Stimulated activated CD4-positive, alpha-beta T cell treated with anti-CD3 and anti-CD28 coated beads, TNF-alpha, amount 100 ng/mL, for 1 hour (primary cell): ENCODE measurements around the gene NTN5.

Experiments
- DNase-seq, 3 donors: peaks; one replicate each; pipeline ENCODE4 v3.0.0-alpha.2; 2020; ENCODE audit warnings: low read depth in 3 of 3, low spot score in 1 of 3

The NTN5 gene

DNA sequence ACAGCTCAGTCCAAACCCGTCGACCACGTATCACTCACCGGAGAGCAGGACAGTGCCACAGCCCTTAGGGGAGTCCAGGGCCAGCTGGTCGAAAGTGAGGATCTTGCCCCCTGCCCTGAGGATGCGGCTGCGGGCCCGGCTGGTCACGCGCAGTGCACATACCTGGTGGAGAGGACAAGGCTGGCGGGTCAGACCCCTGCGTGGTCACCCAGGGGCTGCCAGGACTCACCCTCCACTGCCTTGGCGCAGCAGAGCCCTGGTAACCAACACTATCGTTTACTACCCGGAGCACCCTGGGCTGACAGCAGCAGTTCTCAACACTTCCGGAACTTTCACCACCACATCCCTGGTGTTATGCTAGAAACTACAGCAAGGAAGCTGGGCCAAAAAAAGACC is 56.8 kb downstream of the NTN5 start:
- DNase-seq: no peak

DNA sequence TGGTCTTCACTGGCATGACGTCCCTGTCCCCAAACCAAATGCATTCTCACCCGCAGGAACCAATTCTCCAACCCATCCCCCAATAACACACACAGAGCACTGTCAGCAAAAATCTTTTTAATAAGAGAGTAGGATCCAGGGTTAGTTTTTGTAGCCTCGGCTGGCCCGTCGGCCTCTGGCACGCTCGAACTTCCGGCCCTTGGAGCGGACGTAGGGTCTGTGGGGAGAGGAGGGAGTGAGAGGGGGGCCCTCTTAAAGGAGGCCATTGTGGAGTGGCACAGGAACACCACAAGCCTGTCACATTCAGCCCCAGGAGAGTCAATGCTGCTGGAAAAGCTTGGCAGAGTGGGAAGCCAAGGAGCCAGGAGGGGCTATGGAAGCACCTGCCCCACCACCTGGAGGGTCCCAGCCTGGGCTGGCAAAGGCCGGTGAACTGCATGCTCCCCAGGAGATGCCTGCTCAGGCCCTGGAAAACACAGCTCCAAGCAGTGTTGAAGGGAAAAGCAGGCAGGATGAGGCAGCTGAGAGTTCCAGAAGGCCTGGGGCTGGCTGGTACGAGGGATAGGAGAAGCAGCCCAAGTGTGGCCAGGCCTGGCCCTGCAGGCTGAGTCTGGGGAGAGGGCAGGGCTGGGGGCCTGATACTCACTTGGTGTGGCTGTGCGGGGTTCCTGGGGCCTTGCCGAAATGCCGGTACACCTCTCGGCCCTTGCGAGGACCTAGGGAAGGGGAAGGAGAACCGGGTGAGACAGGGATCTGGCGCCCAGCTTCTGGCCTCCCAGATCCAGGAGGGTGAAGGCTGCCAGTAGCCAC is 57.4 kb downstream of the NTN5 start:
- no peak for DNase-seq

DNA sequence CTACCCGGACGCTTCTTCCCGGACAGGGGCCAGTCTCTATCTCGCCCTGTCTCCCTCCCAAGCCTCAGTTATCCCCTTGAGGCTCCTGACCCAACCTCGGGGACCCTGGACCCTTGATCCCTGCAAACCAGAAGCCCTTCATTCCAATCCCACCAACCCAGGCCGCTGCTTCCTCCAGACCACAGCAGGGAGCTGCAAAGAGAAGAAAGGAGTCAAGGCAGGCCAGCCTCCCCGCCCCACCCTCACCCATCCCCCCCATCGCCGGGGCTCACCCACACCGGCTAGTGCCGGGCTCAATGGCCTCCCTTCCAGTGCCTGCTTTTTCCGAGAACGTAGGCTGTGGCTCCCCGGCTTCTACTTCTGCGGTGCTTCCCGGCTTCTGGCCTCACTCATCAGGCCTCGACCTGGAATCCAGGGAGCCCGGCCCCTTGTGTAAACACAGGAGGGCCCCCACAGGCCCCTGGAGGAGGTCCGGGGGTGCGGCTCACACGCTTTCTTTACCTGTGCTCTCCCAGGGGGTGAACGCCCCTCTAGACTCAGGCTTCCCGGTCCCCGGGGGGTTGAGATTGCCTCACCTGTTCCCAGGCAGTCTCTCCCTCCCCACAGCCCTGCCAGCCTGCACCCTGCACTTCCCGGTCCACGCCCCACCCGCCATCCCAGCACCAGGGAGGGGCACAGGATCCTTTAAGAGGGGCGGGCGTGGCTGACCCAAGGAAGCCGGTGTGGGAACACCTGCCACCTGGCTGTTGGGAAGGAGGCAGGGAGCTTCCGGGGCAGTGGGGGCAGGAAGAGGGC is 58.2 kb downstream of the NTN5 start, which contains the start of gene FAM83E:
TSS of gene FAM83E (minus strand) at position 641 of the 795 bp plus-strand sequence. CDS start 1,704 bp downstream, outside the sequence.
- no peak for DNase-seq

DNA sequence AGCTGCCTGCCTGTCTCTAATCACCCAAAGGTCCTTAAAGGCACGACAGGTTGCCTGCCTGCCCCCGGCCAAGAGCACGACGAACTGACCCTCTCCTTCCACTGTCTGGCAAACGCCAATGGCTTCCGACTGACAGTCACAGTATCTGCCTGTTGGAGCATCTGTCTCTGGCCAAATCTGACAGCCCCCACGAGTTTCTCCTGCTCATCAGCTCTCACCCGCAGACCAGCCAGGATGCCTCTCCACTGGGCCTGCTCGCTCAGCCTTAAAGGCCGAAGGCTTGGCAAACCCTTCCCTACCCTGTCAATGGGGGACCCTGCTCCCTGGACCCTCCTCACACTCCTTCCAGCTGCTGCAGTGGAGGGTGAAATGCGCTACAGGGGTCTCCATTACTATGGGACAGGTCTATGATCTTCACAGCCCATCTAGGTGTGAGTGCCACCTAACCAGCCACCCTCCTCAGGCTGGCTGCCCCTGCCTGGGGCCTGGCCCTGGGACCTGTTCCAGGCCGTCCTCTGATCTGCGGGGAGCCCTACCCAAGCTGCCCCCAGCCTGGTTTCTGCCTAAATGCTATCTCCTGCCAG is 58.9 kb downstream of the NTN5 start:
- no peak for DNase-seq

DNA sequence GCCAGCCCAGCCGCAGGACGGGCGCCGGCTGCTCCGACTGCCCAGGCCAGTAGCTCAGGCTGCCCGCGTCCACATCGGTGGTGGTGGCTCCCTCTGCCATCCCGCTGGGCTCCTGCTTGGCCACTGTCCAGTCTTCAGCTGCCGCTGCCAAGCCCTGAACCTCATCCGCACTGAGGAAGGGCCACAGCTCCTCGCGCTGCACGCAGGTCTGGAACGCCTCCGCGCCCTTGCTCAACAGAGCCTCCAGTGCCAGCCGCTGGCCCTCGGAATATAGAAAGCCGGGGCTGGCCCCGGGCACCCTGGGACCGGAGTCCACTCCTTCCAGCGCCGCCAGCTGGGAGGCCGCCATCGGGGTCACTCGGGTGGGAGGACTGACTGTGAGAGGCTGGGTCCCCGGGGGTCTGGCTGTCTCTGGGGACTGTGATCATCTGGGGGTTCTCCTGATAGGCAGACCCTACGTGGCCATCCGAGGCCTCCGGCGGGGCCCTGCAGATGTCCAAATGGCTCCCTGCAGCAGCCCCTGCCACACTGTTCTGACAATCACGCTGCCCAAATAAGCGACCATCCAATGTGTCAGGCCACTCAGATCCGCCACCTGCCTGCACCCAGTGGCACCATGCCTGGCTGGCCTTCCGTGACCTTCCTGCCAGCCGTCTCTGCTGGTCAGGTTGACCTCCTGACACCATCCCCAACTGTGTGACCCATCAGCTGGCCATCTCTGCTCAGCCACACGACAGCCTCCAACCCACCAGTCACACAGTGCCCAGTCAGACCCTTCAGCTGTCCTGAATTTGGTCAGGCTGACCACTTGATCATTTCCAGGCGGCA is 59.6 kb downstream of the NTN5 start:
- no peak for DNase-seq

DNA sequence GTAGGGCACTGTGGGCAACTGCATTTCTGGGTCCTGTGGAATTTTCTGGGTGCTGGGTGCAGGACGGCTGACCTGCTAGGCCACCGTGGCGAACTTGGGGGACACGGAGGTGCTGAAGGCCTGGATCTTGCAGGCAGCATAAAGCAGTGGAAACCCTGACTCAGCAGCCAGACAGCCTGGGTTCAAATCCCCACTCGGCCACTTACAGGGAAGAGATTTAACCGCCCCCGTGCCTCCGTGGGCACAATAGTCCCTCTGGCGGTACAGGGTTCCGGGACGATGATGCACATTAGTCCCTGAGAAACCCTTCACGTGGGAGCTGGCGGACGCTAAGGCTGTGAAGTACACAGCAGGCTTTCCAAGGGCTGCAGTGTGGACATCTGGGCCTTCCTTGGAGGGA is 60.9 kb downstream of the NTN5 start:
- DNase-seq: no peak
